H1 (cell line): ENCODE results near the gene RPRML.

ENCODE experiments used
- CTCF ChIP-seq, 3 experiments: IDR thresholded peaks; 1 replicate in 2 of 3; 2 replicates in 1 of 3; pipeline versions ENCODE4 v1.5.1 to v1.6.1; 2011; ENCODE audit warnings: low read length in 3 of 3, mild to moderate bottlenecking in 3 of 3, inconsistent platforms in 2 of 3, low read depth in 1 of 3, moderate library complexity in 1 of 3; ENCODE audit not compliant: insufficient read depth in 1 of 3; ENCODE audit errors: control extremely low read depth in 1 of 3
- MAX ChIP-seq: IDR thresholded peaks from 2 replicates; pipeline ENCODE4 v1.6.1; 2012; ENCODE audit warnings: inconsistent platforms
- PHF8 ChIP-seq: fragments of 200-600 bp; sonication (generic); conservative IDR thresholded peaks from 2 replicates; pipeline ENCODE4 v1.7.1; 2012; ENCODE audit warnings: low read depth, mild to moderate bottlenecking, inconsistent platforms, low read length, moderate library complexity
- POLR2AphosphoS5 ChIP-seq: IDR thresholded peaks from 2 replicates; pipeline ENCODE4 v1.6.1; 2011; ENCODE audit warnings: low read depth, low read length

GRCh38 chr17:46971647-46972300, 7.3 kb downstream of the RPRML start:
- TF ChIP-seq CTCF (IDR thresholded peaks at IDR 0.05; ENCODE audit: control extremely low read depth in 1 of 3, insufficient read depth in 1 of 3, low read depth in 1 of 3, low read length in 3 of 3): no peak
- TF ChIP-seq MAX: no peak
- no peak for TF ChIP-seq PHF8
- no peak for TF ChIP-seq POLR2AphosphoS5
